ENCODE measurements around the gene STX17. TPM values are rescaled to one million over a fixed set of nuclear protein-coding genes. Genes with fewer than 3 reads are reported as not detected.

Gene STX17
- total RNA-seq, 1 donor from 2014 or later, result 29.0 TPM

GRCh38 chr9:99948482-99948881 lies 42.0 kb downstream of the STX17 start:
- Mint-ChIP-seq H3K27ac (ENCODE audit: unreplicated experiment) (no peak overlapping the region), H3K36me3 (ENCODE audit: unreplicated experiment) (peaks cover 19% of the 10 kb centered on the region), H3K9me3 (ENCODE audit: unreplicated experiment) (no peaks in the 10 kb centered on the region), H3K27me3 (ENCODE audit: unreplicated experiment) (no peaks in the 10 kb centered on the region), H3K4me1 (ENCODE audit: unreplicated experiment) (no peaks in the 10 kb centered on the region), H3K4me3 (ENCODE audit: unreplicated experiment) (no peak overlapping the region)
- no peak for DNase-seq (ENCODE audit: extremely low spot score, unreplicated experiment)
- TF ChIP-seq CTCF (IDR thresholded peaks at IDR 0.05), result no peak

- Mint-ChIP-seq H3K4me3 (ENCODE audit: unreplicated experiment) (no peak overlapping the region), H3K27me3 (ENCODE audit: unreplicated experiment) (no peaks in the 10 kb centered on the region), H3K4me1 (ENCODE audit: unreplicated experiment) (no peaks in the 10 kb centered on the region), H3K9me3 (ENCODE audit: unreplicated experiment) (no peaks in the 10 kb centered on the region), H3K27ac (ENCODE audit: unreplicated experiment) (no peak overlapping the region), H3K36me3 (ENCODE audit: unreplicated experiment) (peaks cover 16% of the 10 kb centered on the region)
- TF ChIP-seq CTCF (IDR thresholded peaks at IDR 0.05), result no peak
- no peak for DNase-seq (ENCODE audit: extremely low spot score, unreplicated experiment)
Measured at GRCh38 chr9:99948896-99949295, 42.4 kb downstream of the STX17 start.

- Mint-ChIP-seq H3K36me3 (ENCODE audit: unreplicated experiment) (peaks cover 16% of the 10 kb centered on the region), H3K27ac (ENCODE audit: unreplicated experiment) (no peak overlapping the region), H3K4me1 (ENCODE audit: unreplicated experiment) (no peaks in the 10 kb centered on the region), H3K27me3 (ENCODE audit: unreplicated experiment) (no peaks in the 10 kb centered on the region), H3K9me3 (ENCODE audit: unreplicated experiment) (no peaks in the 10 kb centered on the region), H3K4me3 (ENCODE audit: unreplicated experiment) (no peak overlapping the region)
- DNase-seq (ENCODE audit: extremely low spot score, unreplicated experiment), result no peak
- no peak for TF ChIP-seq CTCF (IDR thresholded peaks at IDR 0.05)
Measured at GRCh38 chr9:99953861-99954507, 47.5 kb downstream of the STX17 start.

GRCh38 chr9:99954819-99955218 lies 48.4 kb downstream of the STX17 start:
- no peaks in the 10 kb centered on the region for H3K9me3 Mint-ChIP-seq (ENCODE audit: unreplicated experiment)
- no peak overlapping the region for H3K27ac Mint-ChIP-seq (ENCODE audit: unreplicated experiment)
- H3K4me3 Mint-ChIP-seq (ENCODE audit: unreplicated experiment), result no peak overlapping the region
- no peak for TF ChIP-seq CTCF (IDR thresholded peaks at IDR 0.05)
- no peaks in the 10 kb centered on the region for H3K27me3 Mint-ChIP-seq (ENCODE audit: unreplicated experiment)
- H3K36me3 Mint-ChIP-seq (ENCODE audit: unreplicated experiment), result peaks cover 16% of the 10 kb centered on the region
- DNase-seq (ENCODE audit: extremely low spot score, unreplicated experiment), result no peak
- no peaks in the 10 kb centered on the region for H3K4me1 Mint-ChIP-seq (ENCODE audit: unreplicated experiment)

GRCh38 chr9:99955606-99956005 lies 49.2 kb downstream of the STX17 start:
- H3K4me3 Mint-ChIP-seq (ENCODE audit: unreplicated experiment), result no peak overlapping the region
- no peak for DNase-seq (ENCODE audit: extremely low spot score, unreplicated experiment)
- H3K27ac Mint-ChIP-seq (ENCODE audit: unreplicated experiment), result no peak overlapping the region
- no peak for TF ChIP-seq CTCF (IDR thresholded peaks at IDR 0.05)
- H3K9me3 Mint-ChIP-seq (ENCODE audit: unreplicated experiment), result no peaks in the 10 kb centered on the region
- H3K4me1 Mint-ChIP-seq (ENCODE audit: unreplicated experiment), result no peaks in the 10 kb centered on the region
- no peaks in the 10 kb centered on the region for H3K27me3 Mint-ChIP-seq (ENCODE audit: unreplicated experiment)
- peaks cover 15% of the 10 kb centered on the region for H3K36me3 Mint-ChIP-seq (ENCODE audit: unreplicated experiment)

Measured in osteocyte (in vitro differentiated cells).